Mesangial cell (primary cell): ENCODE data around the gene PIGO. TPM values are rescaled to one million over a fixed set of nuclear protein-coding genes. Genes with fewer than 3 reads are reported as not detected.

Experiments used
- total RNA-seq: library from RNA; depleted of rRNA; stranded (reverse); fragments of >200 nt; gene quantifications from 2 replicates; pipeline ENCODE4 v1.2.3, GENCODE V29; 2015

The PIGO gene
- 27.8 and 29.3 TPM in 2 replicates for total RNA-seq

DNA sequence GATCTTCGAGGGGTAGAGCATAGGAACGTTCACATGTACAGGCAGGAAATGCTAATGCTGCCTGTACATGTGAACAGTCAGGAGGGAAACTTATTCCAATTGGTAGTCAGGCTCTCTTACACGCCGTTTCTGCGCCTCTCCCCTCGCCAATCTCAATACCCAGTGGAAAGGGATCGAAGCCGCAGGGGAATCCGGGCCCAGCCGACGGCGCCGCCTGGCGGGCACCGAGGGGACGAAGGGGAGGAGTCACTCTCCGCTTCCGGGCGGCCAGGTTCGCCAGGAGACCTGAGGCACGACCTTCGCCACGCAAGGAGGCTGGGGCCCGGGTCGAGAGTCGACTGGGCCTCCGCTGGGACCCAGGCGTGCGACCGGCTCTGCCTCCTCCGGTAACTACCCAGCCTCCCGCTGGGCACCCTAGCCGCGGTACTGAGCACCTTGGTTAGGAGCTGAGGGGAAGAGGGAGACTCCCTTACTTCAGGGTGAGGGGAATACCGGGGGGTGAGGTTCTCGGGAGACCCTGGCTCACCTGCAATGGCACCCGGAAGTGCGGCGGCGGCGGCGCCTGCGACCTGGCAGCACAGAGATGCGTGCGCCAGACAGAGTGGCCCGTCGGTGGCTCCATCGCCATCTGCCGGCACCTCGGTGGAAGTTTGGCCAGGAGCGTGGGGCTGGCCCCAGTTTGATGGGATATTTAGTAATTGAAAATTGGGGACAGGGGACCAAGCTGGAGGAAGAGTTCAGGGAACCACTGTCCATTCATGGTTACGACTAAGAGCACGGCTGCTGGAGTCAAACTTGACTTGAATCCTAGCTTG, at the start of gene PIGO:
Gene PIGO, minus strand, starts transcription at position 557 of the 815 bp plus-strand sequence. CDS start 1,026 bp downstream, outside the sequence.

DNA sequence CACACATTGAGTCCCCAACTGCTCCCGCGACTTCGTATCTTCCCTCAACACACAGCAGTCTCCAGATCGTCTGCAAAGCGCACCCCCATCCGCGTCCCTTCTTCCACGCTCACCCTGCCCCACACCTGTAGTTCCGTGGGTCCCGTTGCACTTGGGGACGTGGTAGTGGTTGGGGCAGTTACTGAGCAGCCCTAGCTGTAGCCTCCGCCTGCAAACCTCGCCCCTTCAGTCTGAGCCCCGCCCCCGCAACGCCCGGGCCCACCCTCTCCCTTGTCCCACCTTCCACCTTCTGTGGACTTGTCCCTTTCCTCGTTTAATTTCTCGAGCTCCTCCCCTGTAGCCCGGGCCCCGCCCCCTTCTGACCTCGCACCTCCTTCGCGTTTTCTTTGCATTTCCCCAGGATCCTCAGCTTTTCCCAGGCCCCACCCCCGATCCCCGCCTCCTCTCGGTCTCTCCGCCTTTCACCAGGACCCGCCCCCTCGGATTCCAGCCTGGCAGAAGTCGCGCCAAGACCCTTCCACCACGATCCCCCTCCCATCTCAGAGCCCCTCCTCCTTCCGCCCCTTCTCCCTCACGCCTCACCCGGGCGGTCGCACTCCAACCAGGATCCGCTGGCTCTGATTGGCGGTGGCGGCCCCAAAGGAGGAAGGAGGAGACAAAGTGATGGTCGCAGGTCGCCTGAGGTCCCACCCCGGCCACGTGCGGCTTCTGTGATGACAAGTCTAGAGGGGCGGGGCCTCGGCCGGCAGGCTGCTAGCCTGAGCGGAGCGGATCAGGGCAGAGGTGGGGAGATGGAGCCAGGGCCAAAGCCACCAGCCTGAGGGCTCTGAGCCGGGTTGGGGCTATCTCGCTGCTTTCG, 19.5 kb upstream of the PIGO start, which contains the start of gene ATOSB:
Gene ATOSB, minus strand, starts transcription at position 183 of the 859 bp plus-strand sequence. CDS start 7,588 bp downstream, outside the sequence.

DNA sequence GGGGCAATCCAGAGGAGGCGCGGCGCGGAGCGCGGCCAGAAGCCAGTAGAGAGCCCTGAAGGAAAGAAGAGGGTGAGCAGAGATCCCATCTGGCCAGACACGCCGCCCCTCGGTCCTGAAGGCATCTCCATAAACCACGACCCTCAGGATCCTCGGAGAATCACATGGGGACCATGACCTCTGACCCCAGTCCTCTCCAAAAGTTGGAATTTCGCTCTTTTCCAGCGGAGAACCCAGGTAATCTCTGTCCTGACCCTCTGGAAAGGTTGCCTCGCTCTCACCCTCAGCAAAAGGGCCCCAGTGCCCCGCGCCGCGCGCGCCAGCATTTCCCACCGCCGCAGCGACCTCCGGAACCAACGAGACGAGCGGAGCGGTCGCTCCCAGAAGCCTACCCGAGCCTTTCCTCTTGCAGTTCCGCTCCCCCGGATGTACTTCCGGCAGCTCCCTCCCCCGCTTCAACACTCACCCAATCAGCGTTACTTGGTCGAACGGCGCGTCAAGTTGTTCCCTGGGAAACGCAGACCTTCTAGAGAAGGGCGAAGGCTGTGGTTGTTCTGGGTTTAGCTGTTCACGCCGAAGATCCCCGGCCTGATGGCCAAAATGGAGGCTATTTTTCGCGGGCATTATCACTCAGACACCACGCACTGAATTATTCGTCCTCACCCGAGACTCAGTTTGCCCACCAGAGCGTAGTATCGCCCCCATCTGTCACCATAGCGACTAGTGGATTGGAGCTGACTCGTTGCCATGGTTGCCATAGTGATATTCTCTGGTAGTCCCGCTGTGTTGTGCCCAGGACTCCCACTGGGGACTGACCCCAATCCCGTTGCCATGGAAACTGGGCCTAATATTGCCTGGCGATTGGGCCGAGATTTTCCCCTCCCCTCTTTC, 6.6 kb upstream of the PIGO start, which contains the start of gene STOML2:
Gene STOML2, minus strand, starts transcription at position 363 of the 891 bp plus-strand sequence. Its CDS starts 37 bp downstream, at position 326.

DNA sequence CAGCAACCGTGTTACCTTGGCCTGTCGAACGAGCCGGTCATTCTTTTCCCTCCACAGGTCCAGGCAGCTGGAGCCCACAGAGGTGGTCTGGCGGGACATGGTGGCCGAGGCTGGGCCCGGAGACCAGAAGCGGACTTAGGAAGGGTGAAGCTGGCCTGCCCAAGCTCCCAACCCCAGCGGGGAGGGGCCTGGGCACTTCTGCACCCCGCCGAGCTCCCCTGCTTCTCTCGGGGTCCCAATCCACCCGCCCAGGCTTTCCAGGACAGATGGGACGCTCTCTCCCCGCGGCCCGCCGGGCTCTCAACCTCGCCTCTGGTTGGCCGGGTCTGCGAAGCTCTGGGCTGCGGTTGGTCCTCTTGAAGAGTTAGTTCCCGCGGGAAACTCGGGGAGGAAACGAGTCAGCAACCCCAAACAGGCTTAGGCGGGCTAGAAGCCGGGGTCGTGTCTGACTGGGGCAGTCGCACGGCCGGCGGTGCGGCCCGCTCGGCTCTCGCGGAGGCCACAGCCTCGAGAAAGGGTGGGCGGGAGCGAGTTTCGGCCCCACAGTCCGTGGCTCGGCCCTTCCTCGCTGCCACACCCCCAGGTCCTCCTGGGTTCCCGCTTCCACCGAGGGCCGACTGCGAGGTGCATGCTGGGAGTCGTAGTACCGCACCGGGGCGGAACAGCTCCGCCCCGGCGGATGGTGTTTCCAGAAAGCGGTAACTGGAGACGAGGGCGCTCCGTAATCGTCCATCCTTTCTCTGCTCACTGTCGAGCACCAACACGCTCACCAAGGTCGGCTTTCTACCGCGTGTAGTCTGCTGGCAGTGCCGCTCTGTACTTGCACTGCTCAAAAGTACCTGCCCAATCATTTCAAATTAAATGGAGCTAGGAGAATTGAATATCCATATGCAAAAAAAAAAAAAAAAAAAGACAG, 16.7 kb downstream of the PIGO start, which contains the start of gene FANCG:
Gene FANCG, minus strand, starts transcription at position 517 of the 916 bp plus-strand sequence. Its CDS starts 418 bp downstream, at position 99.

DNA sequence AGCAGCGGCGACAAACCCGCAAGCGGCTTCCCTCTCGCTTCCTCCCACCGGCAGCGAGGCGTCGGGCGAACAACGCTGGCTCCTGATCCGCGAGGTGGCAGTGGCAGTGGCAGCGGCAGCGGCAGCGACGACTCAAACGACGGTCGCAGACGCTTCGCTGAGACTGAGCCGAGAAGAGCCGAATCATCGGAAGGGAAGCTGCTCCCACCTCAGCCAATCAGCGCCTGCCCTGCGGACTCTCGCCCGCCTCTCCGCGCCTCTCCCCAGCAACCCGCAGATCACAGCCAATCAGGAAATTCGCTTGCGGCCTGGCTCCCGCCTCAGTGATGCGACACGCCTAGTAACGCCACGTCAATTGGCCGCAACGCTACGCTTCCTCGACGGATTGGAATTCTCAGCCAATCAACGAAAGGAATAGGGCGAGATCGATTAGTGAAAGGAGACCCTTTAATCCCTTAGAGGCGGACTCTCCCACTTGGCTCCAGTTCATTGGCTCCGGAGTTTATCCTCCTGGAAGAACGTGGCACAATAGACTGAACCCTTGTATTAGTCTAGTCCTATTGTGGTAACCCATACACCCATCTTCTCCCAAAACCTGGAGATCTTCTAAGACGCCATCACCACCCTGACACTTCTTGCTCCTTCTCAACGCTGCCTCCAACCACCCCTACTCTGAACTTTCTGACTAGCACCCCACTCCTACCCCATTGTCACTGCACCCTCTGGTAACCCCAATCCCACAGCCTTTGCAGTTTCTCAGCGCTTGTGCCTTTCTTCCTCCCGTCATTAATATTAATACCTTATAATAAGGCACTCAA, 23.7 kb downstream of the PIGO start, which contains the start of gene VCP:
Gene VCP, minus strand, starts transcription at position 165 of the 818 bp plus-strand sequence. CDS start 272 bp downstream, outside the sequence.

Other genes with a start within 250 kb of the PIGO start
- gene PHF24, start 138.3 kb downstream of the PIGO start, total RNA-seq: under 0.01 TPM in 1 of 2 replicates, not detected in the other
- 15.5 and 17.2 TPM in 2 replicates for gene DNAJB5, start 106.8 kb downstream of the PIGO start, total RNA-seq
- gene VCP, start 24.0 kb downstream of the PIGO start, total RNA-seq: 196 and 280 TPM in 2 replicates
- 13.7 and 56.7 TPM in 2 replicates for gene FANCG, start 16.6 kb downstream of the PIGO start, total RNA-seq
- gene STOML2, start 6.5 kb upstream of the PIGO start, total RNA-seq: 157 and 232 TPM in 2 replicates
- gene ATOSB, start 19.3 kb upstream of the PIGO start, total RNA-seq: 20.7 and 24.0 TPM in 2 replicates
- 20.0 and 22.4 TPM in 2 replicates for gene UNC13B, start 65.4 kb upstream of the PIGO start, total RNA-seq